SJCRH30 (cell line): Measurements from ENCODE around the gene MRPS34. TPM values are rescaled to one million over a fixed set of nuclear protein-coding genes. Genes with fewer than 3 reads are reported as not detected.
A peak's percentile ranks its signal among the peaks of the same experiment; 100 is the strongest.

Experiments used
- DNase-seq, 2 experiments: peaks; one replicate each; pipeline ENCODE4 v3.0.0-alpha.2; 2015 to 2020
- H3K27ac ChIP-seq: fragments of 250-450 bp; sonication (Bioruptor Pico); 2 replicates; pipeline ENCODE4 v1.5.1; 2020; ENCODE audit warnings: mild to moderate bottlenecking, moderate library complexity
- H3K27me3 ChIP-seq: fragments of 250-450 bp; sonication (Bioruptor Pico); 2 replicates; pipeline ENCODE4 v1.5.1; 2020; ENCODE audit warnings: mild to moderate bottlenecking, moderate library complexity
- H3K36me3 ChIP-seq: fragments of 250-450 bp; sonication (Bioruptor Pico); 2 replicates; pipeline ENCODE4 v1.5.1; 2020; ENCODE audit warnings: mild to moderate bottlenecking, moderate library complexity
- H3K4me1 ChIP-seq: fragments of 250-450 bp; sonication (Bioruptor Pico); 2 replicates; pipeline ENCODE4 v1.5.1; 2020; ENCODE audit warnings: mild to moderate bottlenecking, moderate library complexity
- H3K4me3 ChIP-seq: fragments of 250-450 bp; sonication (Bioruptor Pico); 2 replicates; pipeline ENCODE4 v1.5.1; 2020; ENCODE audit warnings: mild to moderate bottlenecking, moderate library complexity
- H3K9me3 ChIP-seq: fragments of 250-450 bp; sonication (Bioruptor Pico); replicated peaks from 2 replicates; pipeline ENCODE4 v1.5.1; 2020; ENCODE audit warnings: mild to moderate bottlenecking, moderate library complexity
- total RNA-seq: library from RNA; depleted of rRNA; stranded (reverse); fragments of >200 nt; shearing (Covaris generic); gene quantifications from 2 replicates; pipeline ENCODE4 v1.2.3, GENCODE V29; 2014; rRNA removed

Gene MRPS34
- 55.3 and 60.7 TPM in 2 replicates for total RNA-seq

DNA sequence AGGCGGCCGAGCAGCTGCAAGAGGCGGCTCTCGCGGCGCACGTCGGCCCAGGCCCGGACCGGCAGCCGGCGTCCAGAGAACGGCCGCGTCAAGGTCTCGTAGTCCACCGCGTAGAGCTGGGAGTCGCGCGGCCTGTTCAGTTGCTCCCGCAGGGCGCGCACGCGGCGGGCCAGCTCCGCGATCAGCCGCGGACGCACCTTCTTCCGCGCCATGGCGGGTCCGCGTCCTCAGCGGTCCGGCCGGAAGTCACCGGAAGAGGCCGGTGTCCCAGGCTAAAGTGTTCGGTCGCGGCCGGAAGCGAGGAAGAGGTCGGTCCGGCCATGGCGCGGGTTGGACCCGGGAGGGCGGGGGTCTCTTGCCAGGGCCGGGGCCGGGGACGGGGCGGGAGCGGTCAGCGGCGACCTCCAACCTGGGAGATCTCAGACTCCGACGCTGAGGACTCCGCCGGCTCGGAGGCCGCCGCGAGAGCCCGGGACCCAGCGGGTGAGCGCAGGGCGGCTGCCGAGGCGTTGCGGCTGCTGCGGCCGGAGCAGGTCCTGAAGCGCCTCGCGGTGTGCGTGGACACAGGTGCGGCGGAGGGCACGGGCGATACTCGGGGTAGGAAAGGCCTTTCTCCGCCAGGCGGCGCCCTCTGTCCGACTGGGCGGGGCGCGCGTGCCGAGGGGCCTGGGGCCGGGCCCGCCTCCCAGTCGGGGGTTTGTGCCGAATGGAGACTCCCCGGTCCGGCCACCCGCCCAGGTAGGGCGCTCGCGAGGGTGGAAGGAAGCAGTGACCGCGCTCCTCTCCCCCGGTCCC lies at the start of gene MRPS34:
MRPS34 (minus strand) TSS at position 227 of the 795 bp plus-strand sequence; CDS start at position 212, 15 bp downstream.
- Histone ChIP-seq H3K4me1 (peaks cover 6% of the 10 kb centered on the region; the same call in 1 of the 2 replicates), H3K36me3 (peaks cover 8% of the 10 kb centered on the region; the same call in 1 of the 2 replicates), H3K9me3 (no peaks in the 10 kb centered on the region), H3K27me3 (no peaks in the 10 kb centered on the region), H3K4me3 (peak within 1 kb of the TSS; percentile 97), H3K27ac (peak within 1 kb of the TSS; percentile 71)
- peak; percentile 86 to 88 for DNase-seq

DNA sequence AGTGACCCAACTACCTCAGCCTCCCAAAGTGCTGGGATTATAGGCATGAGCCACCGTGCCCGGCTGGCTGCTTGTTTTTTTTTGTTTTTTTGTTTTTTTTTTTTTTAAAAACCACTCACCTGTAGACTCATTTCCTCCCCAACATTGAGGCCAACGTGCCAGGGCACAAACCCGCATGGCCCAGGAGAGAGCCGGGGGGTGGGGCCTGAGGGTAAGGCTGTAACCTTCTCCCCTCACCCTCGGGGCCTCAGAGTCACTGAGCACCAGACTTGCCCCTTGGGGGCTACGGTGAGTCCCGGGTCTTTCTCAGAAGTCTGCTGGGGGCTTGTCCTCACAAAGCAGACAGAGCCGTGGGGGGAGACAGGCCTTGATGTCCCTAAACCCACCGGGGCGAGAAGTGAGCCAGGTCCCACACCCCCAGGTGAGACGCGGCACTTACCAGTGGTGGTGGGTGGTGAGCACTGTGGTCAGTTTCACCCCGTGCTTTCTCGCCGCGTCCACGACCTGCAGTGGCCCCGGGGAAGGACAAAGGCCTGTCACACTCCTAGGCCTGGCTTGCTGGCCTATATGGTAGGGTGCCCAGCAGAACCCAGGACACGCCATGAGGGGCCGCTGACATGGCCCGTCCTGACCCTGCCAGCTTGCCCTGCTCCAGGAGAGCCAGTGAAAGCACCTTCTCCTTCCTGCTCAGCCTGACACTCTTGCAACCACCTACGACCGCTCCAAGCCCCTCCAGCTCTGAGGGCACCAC lies 49.1 kb upstream of the MRPS34 start:
- Histone ChIP-seq H3K27ac (no peak overlapping the region), H3K27me3 (no peaks in the 10 kb centered on the region), H3K9me3 (no peaks in the 10 kb centered on the region), H3K4me1 (no peaks in the 10 kb centered on the region), H3K4me3 (no peak overlapping the region), H3K36me3 (no peaks in the 10 kb centered on the region)
- no peak for DNase-seq

DNA sequence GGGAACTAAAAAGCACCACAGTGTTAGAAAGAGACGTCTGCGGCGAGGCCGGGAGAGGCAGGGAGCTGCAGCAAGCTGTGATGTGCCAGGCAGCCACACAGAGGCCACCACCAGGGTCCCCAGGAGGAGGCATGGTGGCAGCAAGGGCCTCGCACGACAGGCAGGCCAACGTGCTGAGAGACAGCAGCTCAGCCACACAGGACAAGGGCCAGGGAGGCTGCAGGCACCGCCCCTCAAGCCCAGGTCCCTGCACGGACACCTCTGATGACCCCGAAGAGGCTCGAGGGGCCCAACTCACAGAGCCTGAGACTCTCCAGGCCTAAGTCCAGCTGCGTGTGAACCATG lies 48.0 kb upstream of the MRPS34 start:
- no peaks in the 10 kb centered on the region for H3K4me1 ChIP-seq
- H3K27ac ChIP-seq = no peak overlapping the region
- no peak overlapping the region for H3K4me3 ChIP-seq
- H3K36me3 ChIP-seq = no peaks in the 10 kb centered on the region
- no peak for DNase-seq
- H3K9me3 ChIP-seq = no peaks in the 10 kb centered on the region
- no peaks in the 10 kb centered on the region for H3K27me3 ChIP-seq

DNA sequence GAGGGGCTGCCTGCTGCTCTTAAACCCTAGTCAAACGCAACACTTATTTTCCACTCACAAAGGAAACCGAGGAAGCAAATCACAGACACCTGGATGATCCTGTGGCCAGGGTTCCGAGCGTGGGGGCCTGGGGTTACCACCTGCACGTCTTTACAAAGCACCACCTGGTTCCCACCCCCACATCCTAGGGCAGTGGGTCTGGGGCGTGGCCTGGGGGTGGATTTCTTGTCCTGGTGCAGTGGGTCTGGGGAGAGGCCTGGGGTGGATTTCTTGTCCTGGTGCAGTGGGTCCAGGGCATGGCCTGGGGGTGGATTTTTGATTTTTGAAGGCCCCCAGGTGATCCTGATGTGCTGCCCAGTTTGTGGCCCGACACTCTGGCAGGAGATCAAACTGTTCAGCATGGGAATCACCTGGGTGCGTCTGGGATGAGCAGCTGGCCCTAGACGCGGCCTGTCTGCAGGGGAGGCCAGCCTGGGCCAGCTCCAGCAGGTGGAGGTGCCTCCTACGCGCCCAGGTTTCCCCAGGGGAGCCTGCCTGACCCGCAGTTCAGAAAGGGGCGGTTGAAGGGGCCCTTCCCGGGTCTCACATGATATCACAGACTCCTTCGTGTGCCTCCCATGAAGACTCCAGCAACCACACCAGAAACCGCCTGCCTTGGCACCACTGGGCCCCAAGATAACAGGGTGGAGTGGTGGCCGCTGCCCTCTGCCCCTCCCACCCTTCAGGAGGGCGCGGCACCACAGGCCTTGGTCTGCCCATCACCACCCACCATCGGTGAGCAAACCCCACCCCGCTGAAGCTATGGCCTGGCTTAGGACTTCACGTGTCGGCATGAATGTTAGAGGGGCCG lies 47.4 kb upstream of the MRPS34 start:
- H3K27ac ChIP-seq = no peak overlapping the region
- H3K4me3 ChIP-seq = no peak overlapping the region
- DNase-seq = no peak
- H3K27me3 ChIP-seq = no peaks in the 10 kb centered on the region
- H3K4me1 ChIP-seq = no peaks in the 10 kb centered on the region
- H3K9me3 ChIP-seq = no peaks in the 10 kb centered on the region
- no peaks in the 10 kb centered on the region for H3K36me3 ChIP-seq

DNA sequence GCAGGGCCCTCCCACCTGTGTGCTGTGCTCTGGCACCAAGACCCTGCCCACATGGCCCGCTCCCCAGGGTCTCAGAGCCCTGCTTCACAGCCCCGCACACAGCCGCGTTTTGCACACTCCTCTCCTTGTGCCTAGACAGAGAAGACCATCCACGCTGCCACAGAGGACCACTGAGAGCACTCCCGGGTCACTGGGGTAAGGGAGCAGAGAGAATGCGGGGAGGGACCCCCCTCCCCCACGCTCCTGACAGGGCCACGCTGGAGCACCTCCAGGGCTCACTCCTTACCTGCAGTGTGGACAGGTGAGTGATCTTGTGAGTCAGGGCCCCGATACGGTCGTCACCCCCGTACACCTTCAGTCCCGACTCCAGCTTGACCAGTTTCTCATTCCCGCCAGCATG lies 46.7 kb upstream of the MRPS34 start:
- no peaks in the 10 kb centered on the region for H3K36me3 ChIP-seq
- no peaks in the 10 kb centered on the region for H3K27me3 ChIP-seq
- DNase-seq = no peak

DNA sequence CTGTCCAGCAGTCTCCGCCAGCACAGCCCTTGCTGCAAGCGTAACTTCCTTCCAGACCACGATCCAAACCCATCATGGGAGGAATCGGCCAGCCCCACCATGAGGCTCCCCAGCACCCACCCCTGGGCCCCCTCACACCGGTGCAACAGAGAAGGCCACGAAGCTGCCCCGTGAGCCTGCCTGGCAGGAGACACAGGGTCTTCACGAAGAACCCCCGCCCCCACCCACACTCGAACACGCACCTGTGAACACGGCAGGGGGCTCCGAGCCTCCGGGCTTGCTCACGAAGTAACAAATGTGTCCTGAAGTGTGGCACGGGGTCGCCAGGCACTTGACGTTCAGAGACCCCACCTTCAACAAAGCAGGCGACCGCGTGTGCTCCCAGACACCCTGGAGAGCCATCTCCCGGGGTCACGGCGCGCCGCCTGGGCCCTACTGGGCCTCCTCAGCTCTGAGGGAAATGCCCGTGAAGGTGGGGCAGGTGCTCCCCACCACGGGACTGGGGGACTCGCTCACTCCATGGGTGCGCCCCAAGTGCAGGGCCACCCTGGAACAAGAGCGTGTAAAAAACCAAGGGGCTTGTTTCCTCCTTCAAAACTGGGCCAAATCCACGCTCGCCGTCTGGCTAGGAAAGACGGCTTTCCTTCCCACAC lies 46.1 kb upstream of the MRPS34 start:
- Histone ChIP-seq H3K36me3 (no peaks in the 10 kb centered on the region), H3K9me3 (no peaks in the 10 kb centered on the region), H3K27ac (no peak overlapping the region), H3K27me3 (no peaks in the 10 kb centered on the region), H3K4me3 (no peak overlapping the region), H3K4me1 (no peaks in the 10 kb centered on the region)
- no peak for DNase-seq

More for the DNA sequence above, 46.7 kb upstream of the MRPS34 start:
- no peaks in the 10 kb centered on the region for H3K4me1 ChIP-seq
- no peak overlapping the region for H3K4me3 ChIP-seq
- no peaks in the 10 kb centered on the region for H3K9me3 ChIP-seq
- no peak overlapping the region for H3K27ac ChIP-seq

DNA sequence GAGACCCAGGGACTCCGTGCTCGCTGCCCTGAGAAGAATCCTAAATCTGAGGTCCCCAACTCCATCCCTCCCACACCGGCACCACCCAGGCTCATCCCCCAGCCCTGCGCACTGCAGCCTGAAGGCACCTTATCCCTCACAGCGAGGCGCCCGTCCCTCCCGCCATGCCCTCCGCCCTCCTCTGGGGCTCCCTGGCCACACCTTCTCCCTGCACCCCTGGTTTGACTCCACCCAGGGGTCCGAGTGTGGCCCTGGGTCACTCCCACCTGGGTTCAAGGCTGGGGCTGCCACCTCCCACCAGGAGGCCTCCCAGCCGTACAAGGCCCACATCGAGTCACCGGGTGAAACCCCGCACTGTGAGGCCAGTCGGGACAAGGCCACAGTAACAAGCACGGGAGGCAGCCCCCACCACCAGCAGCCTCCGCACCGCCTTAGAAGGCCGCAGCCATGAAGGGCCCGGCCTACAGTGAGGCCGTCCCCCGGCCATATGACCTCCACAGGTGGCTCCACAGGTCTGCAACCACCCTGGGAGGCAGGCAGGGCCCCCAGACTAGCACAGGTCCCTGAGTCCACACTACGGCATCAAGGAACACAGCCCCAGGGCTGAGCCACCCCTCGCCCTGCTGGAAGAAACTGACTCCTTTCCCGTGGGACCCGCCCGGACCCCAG lies 45.4 kb upstream of the MRPS34 start:
- Histone ChIP-seq H3K27ac (no peak overlapping the region), H3K4me1 (no peaks in the 10 kb centered on the region), H3K4me3 (no peak overlapping the region), H3K36me3 (no peaks in the 10 kb centered on the region), H3K27me3 (no peaks in the 10 kb centered on the region), H3K9me3 (no peaks in the 10 kb centered on the region)
- no peak for DNase-seq

DNA sequence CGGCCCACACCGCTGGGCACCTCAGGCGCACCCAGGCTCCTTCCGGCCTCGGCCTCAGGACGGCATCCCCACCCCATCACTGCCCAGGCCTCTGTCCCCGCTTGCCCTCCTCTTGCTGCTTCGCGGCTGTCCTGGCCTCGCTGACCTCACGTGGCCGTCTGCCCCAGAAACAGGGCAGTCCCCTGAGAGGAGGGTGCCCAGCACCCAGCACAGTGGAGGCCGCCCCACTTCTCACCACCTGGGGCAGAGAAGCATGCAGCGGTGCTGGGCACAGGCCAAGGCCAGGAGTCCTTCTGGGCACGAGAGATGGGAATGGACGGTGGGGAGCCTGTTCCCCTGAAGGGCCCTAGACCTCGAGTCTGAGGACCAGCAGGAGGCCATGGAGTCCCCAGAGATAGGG lies 44.8 kb upstream of the MRPS34 start:
- H3K4me3 ChIP-seq = no peak overlapping the region
- no peak for DNase-seq
- H3K9me3 ChIP-seq = no peaks in the 10 kb centered on the region
- no peaks in the 10 kb centered on the region for H3K27me3 ChIP-seq
- H3K36me3 ChIP-seq = no peaks in the 10 kb centered on the region
- no peaks in the 10 kb centered on the region for H3K4me1 ChIP-seq
- no peak overlapping the region for H3K27ac ChIP-seq

DNA sequence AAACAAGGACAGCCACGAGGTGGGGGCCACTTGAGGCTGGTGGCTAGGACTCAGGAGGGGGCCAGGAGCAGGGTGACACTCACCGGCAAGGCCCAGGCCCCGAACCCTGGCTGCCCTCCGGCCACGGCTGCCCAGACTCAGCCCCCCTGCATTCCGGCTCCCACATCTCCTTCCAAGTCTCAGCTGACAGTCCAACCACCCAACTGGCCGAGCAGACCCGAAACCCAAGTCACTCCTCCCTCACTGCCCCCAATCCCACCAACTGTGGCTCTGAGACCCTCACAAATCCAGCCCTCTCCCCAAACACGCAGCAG lies 44.3 kb upstream of the MRPS34 start:
- H3K27ac ChIP-seq = no peak overlapping the region
- DNase-seq = no peak
- H3K4me3 ChIP-seq = no peak overlapping the region
- H3K9me3 ChIP-seq = no peaks in the 10 kb centered on the region
- H3K4me1 ChIP-seq = no peaks in the 10 kb centered on the region
- H3K27me3 ChIP-seq = no peaks in the 10 kb centered on the region
- no peaks in the 10 kb centered on the region for H3K36me3 ChIP-seq

DNA sequence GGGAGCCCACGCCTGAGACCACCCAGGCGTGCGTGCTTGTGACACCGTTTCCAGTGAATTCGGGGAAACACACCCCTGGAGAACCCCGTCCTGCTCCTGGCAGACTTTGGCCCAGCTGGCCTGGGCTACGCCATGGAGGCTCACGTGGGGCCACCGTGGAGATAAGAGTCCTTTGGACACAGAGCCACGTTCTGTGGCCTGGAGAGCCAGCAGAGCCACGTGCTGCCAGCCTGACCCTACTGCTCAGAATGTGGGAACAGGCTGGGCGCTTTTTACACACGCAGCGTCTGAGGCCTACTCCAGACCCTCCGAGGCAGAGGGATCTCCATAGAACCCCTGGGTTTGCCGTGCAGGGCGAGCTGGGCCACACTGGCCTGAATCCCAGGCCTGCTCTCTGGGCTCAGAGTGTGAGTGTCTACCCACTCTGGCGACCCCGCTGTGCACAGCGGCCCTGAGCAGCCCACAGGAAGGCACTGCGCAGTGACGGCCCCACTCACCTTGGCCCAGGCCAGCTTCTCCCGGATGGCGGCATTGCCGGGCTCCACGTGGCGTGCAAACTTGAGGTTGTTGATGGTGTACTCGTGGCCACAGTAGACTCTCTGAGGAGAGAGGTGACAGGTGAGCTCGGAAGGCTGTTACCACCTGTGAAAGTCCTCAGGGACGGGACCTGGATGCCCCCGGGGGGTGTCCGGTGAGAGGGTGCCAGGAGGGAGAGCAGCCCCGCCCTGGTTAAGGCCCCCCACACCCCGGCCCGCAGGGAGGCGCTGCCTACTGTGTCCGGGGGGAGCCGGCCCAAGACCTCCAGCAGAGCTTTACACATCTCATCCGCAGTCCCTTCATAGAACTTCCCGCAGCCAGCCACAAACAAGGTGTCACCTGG lies 43.7 kb upstream of the MRPS34 start:
- H3K9me3 ChIP-seq = no peaks in the 10 kb centered on the region
- H3K27ac ChIP-seq = no peak overlapping the region
- no peak for DNase-seq
- H3K4me3 ChIP-seq = no peak overlapping the region
- H3K36me3 ChIP-seq = no peaks in the 10 kb centered on the region
- no peaks in the 10 kb centered on the region for H3K27me3 ChIP-seq
- no peaks in the 10 kb centered on the region for H3K4me1 ChIP-seq

DNA sequence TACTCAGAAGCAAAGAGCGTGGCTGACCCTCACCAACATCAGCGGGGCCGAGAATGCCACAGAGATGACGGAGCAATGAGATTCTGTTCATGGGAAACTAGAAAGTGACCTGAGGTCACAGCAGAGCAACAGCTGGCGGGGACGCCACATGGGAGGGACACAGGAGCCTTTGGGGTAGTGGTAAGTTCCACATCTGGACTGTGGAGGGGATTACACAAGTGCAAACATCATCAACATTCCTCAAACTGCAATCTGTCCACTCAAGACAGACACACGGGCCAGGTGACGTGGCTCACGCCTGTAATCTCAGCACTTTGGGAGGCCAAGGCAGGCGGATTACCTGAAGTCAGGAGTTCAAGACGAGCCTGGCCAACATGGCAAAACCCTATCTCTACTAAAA lies 42.5 kb upstream of the MRPS34 start:
- H3K4me1 ChIP-seq = no peaks in the 10 kb centered on the region
- no peak for DNase-seq

DNA sequence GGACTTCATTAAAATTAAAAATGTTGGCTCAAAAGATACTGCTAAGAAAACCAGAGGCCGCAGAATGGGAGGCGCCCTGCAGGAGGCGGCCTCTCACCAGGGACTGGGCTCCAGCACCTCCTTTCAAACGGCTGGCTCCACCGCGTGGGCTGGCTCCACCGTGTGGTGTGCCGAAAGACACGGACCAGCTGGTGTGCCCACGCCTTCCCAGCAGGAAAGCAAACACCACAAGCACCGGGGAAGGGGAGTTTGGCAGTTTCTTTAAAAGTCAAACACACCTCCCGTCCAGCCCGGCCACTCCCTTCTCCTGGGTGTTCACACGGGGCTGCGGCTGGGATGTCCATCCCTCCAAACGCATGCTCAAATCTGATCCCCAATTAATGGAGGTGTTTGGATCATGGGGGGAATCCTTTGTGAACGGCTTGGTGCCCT lies 39.8 kb upstream of the MRPS34 start:
- Histone ChIP-seq H3K4me1 (no peaks in the 10 kb centered on the region), H3K27ac (no peak overlapping the region), H3K9me3 (no peaks in the 10 kb centered on the region), H3K36me3 (no peaks in the 10 kb centered on the region), H3K27me3 (no peaks in the 10 kb centered on the region), H3K4me3 (no peak overlapping the region)
- peak; percentile 76 to 81 for DNase-seq

More for the DNA sequence above, 42.5 kb upstream of the MRPS34 start:
- Histone ChIP-seq H3K27me3 (no peaks in the 10 kb centered on the region), H3K36me3 (no peaks in the 10 kb centered on the region), H3K4me3 (no peak overlapping the region), H3K27ac (no peak overlapping the region), H3K9me3 (no peaks in the 10 kb centered on the region)

DNA sequence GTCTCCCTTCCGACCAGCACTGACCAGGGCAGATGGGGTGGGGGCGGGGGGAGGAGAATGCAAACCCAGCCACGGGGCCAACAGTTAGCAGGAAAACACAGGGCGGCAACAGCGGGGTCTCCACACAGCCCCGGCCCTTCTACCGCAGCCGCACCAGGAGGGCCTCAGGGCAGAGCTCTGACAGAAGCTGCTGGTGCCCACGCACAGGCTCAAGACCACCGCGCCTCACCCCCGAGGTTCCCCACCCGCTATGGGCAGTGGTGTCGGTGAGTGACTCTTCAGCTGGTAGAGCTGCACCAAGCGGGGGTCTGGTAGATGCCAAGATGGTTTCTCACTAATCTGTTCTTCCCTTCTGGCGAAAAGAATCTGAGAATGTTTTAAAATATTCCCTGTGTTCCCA lies 37.6 kb upstream of the MRPS34 start:
- Histone ChIP-seq H3K27me3 (no peaks in the 10 kb centered on the region), H3K4me1 (no peaks in the 10 kb centered on the region), H3K9me3 (no peaks in the 10 kb centered on the region), H3K4me3 (no peak overlapping the region), H3K36me3 (no peaks in the 10 kb centered on the region), H3K27ac (no peak overlapping the region)
- no peak for DNase-seq
